ENCODE data around the gene IL32.

The IL32 gene

GRCh38 chr16:3022684-3023414 lies 42.6 kb upstream of the IL32 start:
- H3K4me1 ChIP-seq (ENCODE audit: insufficient read depth, low read length), result peaks cover 60% of the 10 kb centered on the region
- no peak overlapping the region for H2AFZ ChIP-seq (ENCODE audit: low read depth, low read length)
- H3K27ac ChIP-seq (ENCODE audit: low read length), result peak overlapping the region; percentile 94

DNA sequence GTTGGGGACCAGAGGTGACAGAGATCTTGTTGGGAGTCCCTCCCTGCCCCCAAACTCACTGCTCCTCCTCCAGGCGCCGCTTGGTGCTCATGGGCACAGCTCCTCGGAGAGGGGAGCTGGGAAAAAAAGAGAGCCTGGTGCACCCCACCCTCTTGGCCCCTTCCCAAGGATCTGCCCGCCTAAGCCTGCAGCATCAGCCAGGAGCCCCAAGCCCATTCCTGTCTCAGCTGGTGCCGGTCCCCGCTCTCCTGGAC lies 42.1 kb upstream of the IL32 start:
- no peak for ATAC-seq (ENCODE audit: insufficient read depth, low read depth)
- Histone ChIP-seq H4K20me1 (ENCODE audit: insufficient read depth, low read length) (peaks cover 23% of the 10 kb centered on the region), H3K27ac (ENCODE audit: low read length) (peak overlapping the region; percentile 94), H2AFZ (ENCODE audit: low read depth, low read length) (peak overlapping the region; percentile 75), H3K36me3 (ENCODE audit: insufficient read depth, low read length) (peaks cover 22% of the 10 kb centered on the region), H3K4me1 (ENCODE audit: insufficient read depth, low read length) (peaks cover 62% of the 10 kb centered on the region), H3K4me3 (ENCODE audit: low read depth in 1 of 2, low read length in 2 of 2) (peak overlapping the region; percentile 25 to 67; a peak in 3 of 4 replicates), H3K4me2 (ENCODE audit: insufficient read depth, low read length) (peak overlapping the region; percentile 81), H3K9me3 (ENCODE audit: insufficient read depth, low read length, severe bottlenecking) (no peaks in the 10 kb centered on the region), H3K27me3 (ENCODE audit: insufficient read depth, low read length, poor library complexity) (no peaks in the 10 kb centered on the region), H3K9ac (ENCODE audit: low read depth, low read length) (peak overlapping the region; percentile 70), H3K79me2 (ENCODE audit: insufficient read depth, low read length) (peaks cover 12% of the 10 kb centered on the region)
- TF ChIP-seq, protein P1, sequence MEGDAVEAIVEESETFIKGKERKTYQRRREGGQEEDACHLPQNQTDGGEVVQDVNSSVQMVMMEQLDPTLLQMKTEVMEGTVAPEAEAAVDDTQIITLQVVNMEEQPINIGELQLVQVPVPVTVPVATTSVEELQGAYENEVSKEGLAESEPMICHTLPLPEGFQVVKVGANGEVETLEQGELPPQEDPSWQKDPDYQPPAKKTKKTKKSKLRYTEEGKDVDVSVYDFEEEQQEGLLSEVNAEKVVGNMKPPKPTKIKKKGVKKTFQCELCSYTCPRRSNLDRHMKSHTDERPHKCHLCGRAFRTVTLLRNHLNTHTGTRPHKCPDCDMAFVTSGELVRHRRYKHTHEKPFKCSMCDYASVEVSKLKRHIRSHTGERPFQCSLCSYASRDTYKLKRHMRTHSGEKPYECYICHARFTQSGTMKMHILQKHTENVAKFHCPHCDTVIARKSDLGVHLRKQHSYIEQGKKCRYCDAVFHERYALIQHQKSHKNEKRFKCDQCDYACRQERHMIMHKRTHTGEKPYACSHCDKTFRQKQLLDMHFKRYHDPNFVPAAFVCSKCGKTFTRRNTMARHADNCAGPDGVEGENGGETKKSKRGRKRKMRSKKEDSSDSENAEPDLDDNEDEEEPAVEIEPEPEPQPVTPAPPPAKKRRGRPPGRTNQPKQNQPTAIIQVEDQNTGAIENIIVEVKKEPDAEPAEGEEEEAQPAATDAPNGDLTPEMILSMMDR (IDR thresholded peaks at IDR 0.05; ENCODE audit: borderline replicate concordance, extremely low read depth, low read length, poor library complexity, severe bottlenecking), result no peak
- no peak for TF ChIP-seq EZH2 (IDR thresholded peaks at IDR 0.05; ENCODE audit: borderline replicate concordance, low read depth, low read length, severe bottlenecking)
- DNase-seq, result peak; percentile 32

More at GRCh38 chr16:3022684-3023414, 42.6 kb upstream of the IL32 start:
- DNase-seq (no peak), ATAC-seq (ENCODE audit: insufficient read depth, low read depth) (no peak)
- Histone ChIP-seq H3K27me3 (ENCODE audit: insufficient read depth, low read length, poor library complexity) (no peaks in the 10 kb centered on the region), H3K9ac (ENCODE audit: low read depth, low read length) (peak overlapping the region; percentile 70), H3K4me3 (ENCODE audit: low read depth in 1 of 2, low read length in 2 of 2) (peak overlapping the region in 1 of 2 experiments; percentile 67; a peak in 3 of 4 replicates), H3K79me2 (ENCODE audit: insufficient read depth, low read length) (peaks cover 12% of the 10 kb centered on the region), H3K4me2 (ENCODE audit: insufficient read depth, low read length) (peak overlapping the region; percentile 81), H4K20me1 (ENCODE audit: insufficient read depth, low read length) (peaks cover 23% of the 10 kb centered on the region), H3K36me3 (ENCODE audit: insufficient read depth, low read length) (peaks cover 22% of the 10 kb centered on the region), H3K9me3 (ENCODE audit: insufficient read depth, low read length, severe bottlenecking) (no peaks in the 10 kb centered on the region)
- TF ChIP-seq, protein P1 (IDR thresholded peaks at IDR 0.05; ENCODE audit: borderline replicate concordance, extremely low read depth, low read length, poor library complexity, severe bottlenecking), result no peak
- TF ChIP-seq EZH2 (IDR thresholded peaks at IDR 0.05; ENCODE audit: borderline replicate concordance, low read depth, low read length, severe bottlenecking), result no peak

DNA sequence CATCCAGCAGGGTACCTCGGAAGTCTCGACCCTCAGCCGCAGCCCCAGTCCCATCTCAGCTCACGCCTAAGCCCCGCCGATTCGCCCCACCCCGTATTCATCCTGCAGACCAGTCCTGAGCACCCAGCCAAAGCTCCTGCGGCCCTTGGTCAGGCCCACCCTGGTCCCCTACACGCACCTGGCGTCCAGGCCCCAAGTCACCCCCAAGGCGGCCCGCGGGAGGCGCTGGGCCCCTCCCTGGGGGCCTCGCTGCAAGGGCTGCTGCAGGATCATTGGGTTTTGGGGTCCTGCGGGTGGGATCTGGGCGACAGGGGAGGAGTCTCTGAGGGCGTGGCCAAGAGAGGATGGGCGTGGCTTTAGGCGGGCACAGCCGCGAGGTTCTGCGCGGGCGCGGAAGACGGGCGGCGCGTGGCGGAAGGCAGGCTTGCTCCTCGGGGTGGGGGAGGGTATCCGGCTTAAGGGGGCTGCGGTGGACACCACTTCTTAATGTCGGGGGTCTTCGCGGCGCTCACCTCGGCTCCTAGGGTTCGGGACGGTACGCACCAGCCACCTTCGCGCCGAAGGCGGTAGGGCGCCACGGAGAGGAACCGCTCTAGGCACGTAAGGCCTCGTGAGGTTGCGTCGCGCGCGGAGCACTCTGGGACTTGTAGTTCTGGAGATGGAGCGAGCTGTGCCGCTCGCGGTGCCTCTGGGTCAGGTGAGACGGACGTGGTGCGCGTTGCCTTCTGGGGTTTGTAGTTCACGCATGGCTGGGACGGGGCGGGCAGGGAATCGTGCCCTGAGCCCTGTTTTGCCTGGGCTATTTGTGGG lies 41.6 kb upstream of the IL32 start, which contains the start of the genes HCFC1R1 and THOC6:
HCFC1R1 (minus strand) TSS at position 274 of the 810 bp plus-strand sequence; CDS start at position 273, 1 bp downstream.
THOC6 (plus strand) TSS at position 367 of the 810 bp plus-strand sequence; CDS start at position 659, 292 bp downstream.
- Histone ChIP-seq H4K20me1 (ENCODE audit: insufficient read depth, low read length) (peaks cover 26% of the 10 kb centered on the region), H3K27me3 (ENCODE audit: insufficient read depth, low read length, poor library complexity) (no peaks in the 10 kb centered on the region), H3K9ac (ENCODE audit: low read depth, low read length) (peak within 1 kb of the TSS; percentile 70), H2AFZ (ENCODE audit: low read depth, low read length) (peak within 1 kb of the TSS; percentile 75), H3K79me2 (ENCODE audit: insufficient read depth, low read length) (peaks cover 12% of the 10 kb centered on the region), H3K36me3 (ENCODE audit: insufficient read depth, low read length) (peaks cover 22% of the 10 kb centered on the region), H3K4me3 (ENCODE audit: low read depth in 1 of 2, low read length in 2 of 2) (peak within 1 kb of the TSS; percentile 25 to 67), H3K4me2 (ENCODE audit: insufficient read depth, low read length) (peak within 1 kb of the TSS; percentile 81), H3K27ac (ENCODE audit: low read length) (peak within 1 kb of the TSS; percentile 94), H3K9me3 (ENCODE audit: insufficient read depth, low read length, severe bottlenecking) (no peaks in the 10 kb centered on the region), H3K4me1 (ENCODE audit: insufficient read depth, low read length) (peaks cover 62% of the 10 kb centered on the region)
- ATAC-seq (ENCODE audit: insufficient read depth, low read depth) (peak; percentile 88), DNase-seq (peak; percentile 97)
- no peak for TF ChIP-seq EZH2 (IDR thresholded peaks at IDR 0.05; ENCODE audit: borderline replicate concordance, low read depth, low read length, severe bottlenecking)
- TF ChIP-seq, protein P1 (IDR thresholded peaks at IDR 0.05; ENCODE audit: borderline replicate concordance, extremely low read depth, low read length, poor library complexity, severe bottlenecking), result peak; percentile 2
